Measurements from ENCODE around the gene HOXB6. TPM values are rescaled to one million over a fixed set of nuclear protein-coding genes. Genes with fewer than 3 reads are reported as not detected.

The HOXB6 gene
- total RNA-seq, 2 experiments from 2014 or later = not detected

DNA sequence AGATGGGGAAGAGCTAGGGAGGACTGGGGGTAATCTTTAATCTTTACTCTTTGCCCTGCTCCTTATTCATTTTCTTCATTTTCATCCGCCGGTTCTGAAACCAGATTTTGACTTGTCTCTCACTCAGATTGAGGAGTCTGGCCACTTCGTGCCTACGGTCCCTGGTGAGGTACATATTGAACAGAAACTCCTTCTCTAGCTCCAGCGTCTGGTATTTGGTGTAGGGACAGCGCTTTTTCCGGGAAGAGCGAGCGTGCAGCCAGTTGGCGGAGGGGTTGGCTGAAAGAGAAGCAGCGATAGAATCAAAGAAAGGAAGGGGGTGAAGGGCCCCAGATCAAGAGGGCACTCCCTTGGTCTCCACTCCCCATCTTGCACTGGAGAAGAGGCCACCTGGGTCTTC is 18.1 kb upstream of the HOXB6 start:
- intact Hi-C loops (cut with micrococcal nuclease) = no loop called here
- Mint-ChIP-seq H3K9me3 (no peaks in the 10 kb centered on the region), H3K27ac (no peak overlapping the region), H3K4me3 (no peak overlapping the region), H3K36me3 (ENCODE audit: low read depth) (no peaks in the 10 kb centered on the region), H3K27me3 (peaks cover 74% of the 10 kb centered on the region), H3K4me1 (ENCODE audit: low read depth) (peaks cover 19% of the 10 kb centered on the region)
- ATAC-seq (no peak), DNase-seq (no peak)
- POLR2A ChIA-PET = interaction anchor here (0.7 to 1.4 kb wide), 2 partner anchors 21 to 22 kb away, joined by 3 read pairs; no protein-coding TSS in a partner anchor
- TF ChIP-seq, protein P1, sequence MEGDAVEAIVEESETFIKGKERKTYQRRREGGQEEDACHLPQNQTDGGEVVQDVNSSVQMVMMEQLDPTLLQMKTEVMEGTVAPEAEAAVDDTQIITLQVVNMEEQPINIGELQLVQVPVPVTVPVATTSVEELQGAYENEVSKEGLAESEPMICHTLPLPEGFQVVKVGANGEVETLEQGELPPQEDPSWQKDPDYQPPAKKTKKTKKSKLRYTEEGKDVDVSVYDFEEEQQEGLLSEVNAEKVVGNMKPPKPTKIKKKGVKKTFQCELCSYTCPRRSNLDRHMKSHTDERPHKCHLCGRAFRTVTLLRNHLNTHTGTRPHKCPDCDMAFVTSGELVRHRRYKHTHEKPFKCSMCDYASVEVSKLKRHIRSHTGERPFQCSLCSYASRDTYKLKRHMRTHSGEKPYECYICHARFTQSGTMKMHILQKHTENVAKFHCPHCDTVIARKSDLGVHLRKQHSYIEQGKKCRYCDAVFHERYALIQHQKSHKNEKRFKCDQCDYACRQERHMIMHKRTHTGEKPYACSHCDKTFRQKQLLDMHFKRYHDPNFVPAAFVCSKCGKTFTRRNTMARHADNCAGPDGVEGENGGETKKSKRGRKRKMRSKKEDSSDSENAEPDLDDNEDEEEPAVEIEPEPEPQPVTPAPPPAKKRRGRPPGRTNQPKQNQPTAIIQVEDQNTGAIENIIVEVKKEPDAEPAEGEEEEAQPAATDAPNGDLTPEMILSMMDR (IDR thresholded peaks at IDR 0.05) = no peak
- CTCF ChIA-PET = interaction anchor here (1.3 to 4.4 kb wide), 5 partner anchors 9 to 543 kb away, joined by 3 to 31 read pairs (median 11); partner anchors contain the start of gene HOXB5

DNA sequence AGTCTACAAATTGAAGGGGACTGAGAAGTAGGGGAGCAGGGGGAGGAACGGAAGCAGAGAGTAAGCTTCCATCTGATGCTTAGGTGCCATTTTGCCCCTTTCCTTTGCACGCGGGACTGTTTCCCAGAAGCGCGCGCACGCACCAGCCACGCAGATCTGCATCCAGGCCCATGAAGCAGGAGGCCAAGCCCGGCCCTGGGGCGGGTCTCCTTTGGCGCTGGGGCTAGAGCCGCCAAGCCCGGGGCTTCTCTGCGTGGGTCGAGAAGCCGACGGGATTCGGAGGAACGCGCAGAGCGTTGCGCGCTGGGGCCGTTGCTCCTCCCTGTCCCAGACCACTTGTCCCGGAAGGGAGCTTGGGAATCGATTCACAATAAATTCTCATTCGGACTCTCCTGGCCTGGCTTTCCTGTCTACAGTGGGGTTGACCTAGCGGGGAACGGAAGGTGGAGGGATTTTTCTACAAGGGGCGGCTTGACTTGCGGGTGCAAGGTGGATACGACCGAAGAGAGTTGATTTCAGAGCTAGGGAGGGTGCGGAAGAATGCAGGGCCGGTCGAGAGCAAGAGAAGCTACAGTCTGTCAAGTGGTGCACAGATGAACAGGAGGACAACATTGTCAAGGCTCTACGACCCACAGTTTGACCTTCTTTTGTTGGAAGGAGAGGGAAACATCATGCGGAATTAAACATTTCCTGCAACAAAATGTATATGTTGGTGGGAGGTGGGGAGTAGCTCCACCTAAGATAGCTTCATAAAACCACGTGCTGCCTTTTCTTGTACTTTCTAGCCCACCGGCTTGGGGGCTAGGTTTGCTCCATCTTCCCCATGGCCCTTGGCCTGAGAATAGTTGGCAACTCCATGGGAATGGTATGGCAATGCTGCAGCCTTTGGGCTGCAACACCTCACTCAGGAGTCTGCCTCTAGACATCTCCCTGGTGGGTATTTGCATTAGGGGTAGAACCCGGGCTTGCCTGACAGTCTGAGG is 16.9 kb upstream of the HOXB6 start:
- ATAC-seq (no peak), DNase-seq (no peak)
- POLR2A ChIA-PET = interaction anchor here (0.6 kb wide), 1 partner anchor 114 kb away, joined by 3 read pairs; no protein-coding TSS in a partner anchor
- H3K4me1 Mint-ChIP-seq (ENCODE audit: low read depth) = peaks cover 22% of the 10 kb centered on the region
- CTCF ChIA-PET = interaction anchor here (0.9 to 4.4 kb wide), 5 partner anchors 8 to 34 kb away, joined by 3 to 31 read pairs (median 11); partner anchors contain the start of gene HOXB5
- no peak overlapping the region for H3K4me3 Mint-ChIP-seq
- intact Hi-C loops (cut with micrococcal nuclease) = no loop called here
- H3K36me3 Mint-ChIP-seq (ENCODE audit: low read depth) = no peaks in the 10 kb centered on the region
- peaks cover 76% of the 10 kb centered on the region for H3K27me3 Mint-ChIP-seq
- TF ChIP-seq, protein P1 (IDR thresholded peaks at IDR 0.05) = no peak
- H3K9me3 Mint-ChIP-seq = no peaks in the 10 kb centered on the region
- H3K27ac Mint-ChIP-seq = no peak overlapping the region

DNA sequence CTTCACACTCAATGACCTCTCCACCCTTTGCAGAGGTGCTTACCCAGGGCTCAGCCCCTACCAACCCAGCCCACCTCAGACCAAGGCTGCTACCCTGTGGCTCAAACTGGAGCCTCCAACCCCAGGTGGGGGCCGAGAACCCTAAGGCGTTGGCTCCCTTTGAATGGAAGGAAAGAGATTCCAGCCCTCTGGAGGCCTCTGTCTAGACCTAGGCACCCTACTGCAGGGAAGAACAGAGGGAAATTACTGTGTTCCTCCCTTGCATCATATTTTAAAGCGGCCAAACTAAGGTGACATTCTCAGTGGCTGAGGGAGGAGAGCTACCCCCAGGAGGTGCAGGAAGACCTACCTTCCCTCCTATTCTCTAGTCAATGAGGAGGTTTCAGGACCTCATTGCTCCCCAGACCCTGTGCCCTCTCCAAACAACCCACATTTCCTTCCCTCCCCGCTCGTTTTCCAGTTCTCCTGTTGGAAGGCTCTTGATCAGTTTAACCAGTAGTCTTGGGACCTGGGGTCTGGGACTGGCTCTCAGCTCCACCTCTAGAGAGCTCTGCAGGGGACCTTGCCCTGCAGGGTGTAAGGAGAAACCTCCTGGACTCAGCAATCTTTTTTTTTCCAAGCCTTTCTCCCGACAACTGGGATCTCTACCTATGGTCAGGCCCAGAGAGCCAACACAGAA is 15.8 kb upstream of the HOXB6 start:
- Mint-ChIP-seq H3K36me3 (ENCODE audit: low read depth) (no peaks in the 10 kb centered on the region), H3K27ac (no peak overlapping the region), H3K4me1 (ENCODE audit: low read depth) (peaks cover 21% of the 10 kb centered on the region), H3K9me3 (no peaks in the 10 kb centered on the region), H3K4me3 (no peak overlapping the region), H3K27me3 (peaks cover 83% of the 10 kb centered on the region)
- ChIA-PET POLR2A (no interaction called here), CTCF (interaction anchor here (0.6 to 4.4 kb wide), 7 partner anchors 7 to 584 kb away, joined by 3 to 40 read pairs (median 21); partner anchors contain the start of gene HOXB5)
- DNase-seq = no peak
- intact Hi-C loops (cut with micrococcal nuclease) = no loop called here
- TF ChIP-seq, protein P1 (IDR thresholded peaks at IDR 0.05) = no peak
- no peak for ATAC-seq

DNA sequence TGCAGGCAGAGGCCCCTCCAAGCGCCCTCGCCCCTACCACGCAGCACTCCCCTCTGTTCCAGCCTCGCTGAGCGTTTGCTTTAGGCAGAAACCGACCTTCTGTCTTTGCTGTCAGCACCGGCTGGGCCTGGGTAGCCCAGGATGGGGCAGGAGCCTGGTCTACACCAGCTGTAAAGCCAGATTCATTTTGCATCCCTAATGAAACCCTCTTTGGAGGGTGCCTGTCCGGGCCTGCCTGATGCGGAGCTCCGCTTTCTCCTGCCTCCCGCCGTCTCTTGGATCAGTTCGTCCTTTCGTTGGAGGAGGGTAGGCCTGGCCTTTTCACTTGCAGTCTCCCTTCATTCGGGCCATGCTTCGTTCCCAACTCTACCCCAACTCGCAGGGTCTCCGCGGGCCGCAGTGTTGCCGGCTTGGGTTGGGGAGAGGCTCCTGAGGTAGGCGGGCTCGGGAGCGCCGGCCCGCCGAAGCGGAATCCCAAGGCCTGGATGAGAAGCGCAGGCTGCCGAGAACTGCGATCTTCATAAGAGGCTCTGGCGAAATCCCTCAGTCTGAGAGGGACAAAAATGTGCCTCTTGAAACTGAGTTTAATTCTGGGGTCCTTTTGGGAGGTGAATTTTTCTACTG is 15.2 kb upstream of the HOXB6 start:
- Mint-ChIP-seq H3K9me3 (no peaks in the 10 kb centered on the region), H3K4me1 (ENCODE audit: low read depth) (peaks cover 24% of the 10 kb centered on the region), H3K27me3 (peaks cover 87% of the 10 kb centered on the region), H3K27ac (no peak overlapping the region), H3K36me3 (ENCODE audit: low read depth) (no peaks in the 10 kb centered on the region), H3K4me3 (no peak overlapping the region)
- ATAC-seq (no peak), DNase-seq (no peak)
- ChIA-PET CTCF (interaction anchor here (0.6 to 4.4 kb wide), 9 partner anchors 9 to 583 kb away, joined by 3 to 40 read pairs (median 4); partner anchors contain the start of gene HOXB5), POLR2A (no interaction called here)
- intact Hi-C loops (cut with micrococcal nuclease) = loop anchor here (10.0 kb wide), 1 partner anchor 105 kb away; the partner anchor contains the start of genes HOXB13, PRAC1 and PRAC2
- TF ChIP-seq, protein P1 (IDR thresholded peaks at IDR 0.05) = no peak

Measured in activated CD8-positive, alpha-beta T cell treated with anti-CD3 and anti-CD28 coated beads for 36 hours (primary cell).